ENCODE results near the gene SNX30.
A peak's percentile ranks its signal among the peaks of the same experiment; 100 is the strongest.

SNX30 gene

DNA sequence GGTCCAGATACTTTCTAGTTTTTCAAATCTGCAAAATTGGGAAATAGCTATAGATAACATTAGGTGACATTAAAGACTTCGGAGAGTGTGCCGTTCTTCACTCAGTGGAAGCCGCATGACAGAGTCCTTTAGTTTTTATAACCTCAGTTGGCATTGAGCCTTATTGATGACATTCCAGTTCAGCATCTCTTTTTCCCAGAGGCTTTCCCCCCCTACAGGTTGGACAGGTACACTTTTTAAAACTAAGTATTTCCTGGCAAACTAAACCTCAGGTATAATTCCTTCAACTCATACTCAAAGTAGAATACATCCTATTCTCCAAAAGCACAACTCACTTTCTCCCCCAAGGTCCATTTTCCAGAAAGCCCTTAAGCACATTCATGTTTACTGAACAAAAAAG, 81.4 kb downstream of the SNX30 start:
- no peak overlapping the region for H3K4me3 Mint-ChIP-seq
- peak overlapping the region in 1 of 2 donors; percentile 19 for H3K27ac Mint-ChIP-seq
- ATAC-seq (replicated peaks) (no peak), DNase-seq (no peak)
- H3K36me3 Mint-ChIP-seq (ENCODE audit: insufficient read depth) = peaks cover 7% of the 10 kb centered on the region
- no peaks in the 10 kb centered on the region for H3K27me3 Mint-ChIP-seq
- peaks cover 0 to 2% of the 10 kb centered on the region in 2 donors for H3K4me1 Mint-ChIP-seq (ENCODE audit: low read depth in 2 of 2)
- H3K9me3 Mint-ChIP-seq = no peaks in the 10 kb centered on the region

GRCh38 chr9:112833081-112833480, 82.5 kb downstream of the SNX30 start:
- peaks cover 11% of the 10 kb centered on the region for H3K36me3 Mint-ChIP-seq (ENCODE audit: insufficient read depth)

GRCh38 chr9:112836394-112836793, 85.8 kb downstream of the SNX30 start:
- H3K4me1 Mint-ChIP-seq (ENCODE audit: low read depth in 2 of 2) = no peaks in the 10 kb centered on the region
- no peaks in the 10 kb centered on the region for H3K27me3 Mint-ChIP-seq
- ATAC-seq (replicated peaks) (no peak), DNase-seq (no peak)
- H3K27ac Mint-ChIP-seq = no peak overlapping the region
- H3K4me3 Mint-ChIP-seq = no peak overlapping the region
- no peaks in the 10 kb centered on the region for H3K9me3 Mint-ChIP-seq
- H3K36me3 Mint-ChIP-seq (ENCODE audit: insufficient read depth) = peaks cover 30% of the 10 kb centered on the region

More at GRCh38 chr9:112833081-112833480, 82.5 kb downstream of the SNX30 start:
- no peak overlapping the region for H3K4me3 Mint-ChIP-seq
- no peaks in the 10 kb centered on the region for H3K27me3 Mint-ChIP-seq
- DNase-seq (no peak), ATAC-seq (replicated peaks) (no peak)
- H3K9me3 Mint-ChIP-seq = no peaks in the 10 kb centered on the region
- H3K27ac Mint-ChIP-seq = no peak overlapping the region
- H3K4me1 Mint-ChIP-seq (ENCODE audit: low read depth in 2 of 2) = peaks cover 0 to 2% of the 10 kb centered on the region in 2 donors

GRCh38 chr9:112838342-112838741, 87.8 kb downstream of the SNX30 start:
- no peak for ATAC-seq (replicated peaks)
- Mint-ChIP-seq H3K4me1 (ENCODE audit: low read depth in 2 of 2) (peaks cover 0 to 4% of the 10 kb centered on the region in 2 donors), H3K27me3 (no peaks in the 10 kb centered on the region), H3K36me3 (ENCODE audit: insufficient read depth) (peaks cover 26% of the 10 kb centered on the region), H3K4me3 (no peak overlapping the region), H3K27ac (no peak overlapping the region), H3K9me3 (no peaks in the 10 kb centered on the region)
- DNase-seq = no peak

DNA sequence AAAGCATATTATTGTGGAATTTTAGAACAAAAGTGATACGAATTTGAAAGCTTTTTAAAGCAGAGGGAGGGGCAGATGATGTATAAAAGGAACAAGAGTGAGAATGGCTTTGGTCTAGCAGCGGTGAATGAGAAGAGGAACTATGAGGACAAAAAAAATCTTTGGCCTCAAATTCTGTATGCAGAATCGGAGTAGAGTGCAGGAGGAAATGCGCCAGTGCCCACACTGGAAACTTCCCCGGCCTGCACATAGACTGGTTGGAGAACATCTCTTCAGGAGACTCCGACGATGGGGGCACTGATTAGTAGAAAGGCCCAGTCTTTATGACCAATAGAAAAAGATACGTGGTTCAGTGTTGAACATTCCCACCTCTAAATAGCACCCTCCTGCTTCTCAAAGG, 88.8 kb downstream of the SNX30 start:
- Mint-ChIP-seq H3K27me3 (no peaks in the 10 kb centered on the region), H3K27ac (peak overlapping the region in 1 of 2 donors; percentile 12), H3K4me3 (no peak overlapping the region), H3K4me1 (ENCODE audit: low read depth in 2 of 2) (peaks cover 4% of the 10 kb centered on the region in 2 donors), H3K9me3 (no peaks in the 10 kb centered on the region), H3K36me3 (ENCODE audit: insufficient read depth) (peaks cover 26% of the 10 kb centered on the region)
- no peak for DNase-seq
- no peak for ATAC-seq (replicated peaks)

- no peak for ATAC-seq (replicated peaks)
- Mint-ChIP-seq H3K36me3 (ENCODE audit: insufficient read depth) (peaks cover 26% of the 10 kb centered on the region), H3K27me3 (no peaks in the 10 kb centered on the region), H3K4me3 (no peak overlapping the region), H3K27ac (no peak overlapping the region), H3K4me1 (ENCODE audit: low read depth in 2 of 2) (peaks cover 4 to 17% of the 10 kb centered on the region in 2 donors), H3K9me3 (no peaks in the 10 kb centered on the region)
- DNase-seq = no peak
These were observed 90.7 kb downstream of the SNX30 start for GRCh38 chr9:112841261-112841660.

DNA sequence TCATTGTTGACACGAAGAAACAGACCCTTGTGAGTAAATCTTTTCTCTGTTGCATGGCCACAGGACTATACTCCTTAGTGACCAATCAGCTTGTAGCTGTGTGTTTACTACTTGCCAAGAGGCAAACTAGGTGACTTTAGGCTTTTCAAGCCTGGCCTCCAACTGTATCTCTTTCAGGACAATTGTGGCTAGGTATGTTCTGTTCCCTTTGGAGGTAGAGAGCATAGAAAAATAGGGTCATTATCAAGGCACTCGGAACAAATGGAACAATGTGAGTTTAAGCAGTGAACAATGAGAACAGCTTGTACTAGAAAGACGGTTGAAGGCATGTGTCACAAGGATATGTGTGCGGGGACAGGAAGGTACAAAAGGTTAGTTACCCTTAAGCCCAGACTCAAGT, 92.0 kb downstream of the SNX30 start:
- Mint-ChIP-seq H3K36me3 (ENCODE audit: insufficient read depth) (peaks cover 25% of the 10 kb centered on the region), H3K27me3 (no peaks in the 10 kb centered on the region), H3K4me1 (ENCODE audit: low read depth in 2 of 2) (peaks cover 7 to 17% of the 10 kb centered on the region in 2 donors), H3K9me3 (no peaks in the 10 kb centered on the region), H3K27ac (no peak overlapping the region), H3K4me3 (no peak overlapping the region)
- DNase-seq (no peak), ATAC-seq (replicated peaks) (no peak)

DNA sequence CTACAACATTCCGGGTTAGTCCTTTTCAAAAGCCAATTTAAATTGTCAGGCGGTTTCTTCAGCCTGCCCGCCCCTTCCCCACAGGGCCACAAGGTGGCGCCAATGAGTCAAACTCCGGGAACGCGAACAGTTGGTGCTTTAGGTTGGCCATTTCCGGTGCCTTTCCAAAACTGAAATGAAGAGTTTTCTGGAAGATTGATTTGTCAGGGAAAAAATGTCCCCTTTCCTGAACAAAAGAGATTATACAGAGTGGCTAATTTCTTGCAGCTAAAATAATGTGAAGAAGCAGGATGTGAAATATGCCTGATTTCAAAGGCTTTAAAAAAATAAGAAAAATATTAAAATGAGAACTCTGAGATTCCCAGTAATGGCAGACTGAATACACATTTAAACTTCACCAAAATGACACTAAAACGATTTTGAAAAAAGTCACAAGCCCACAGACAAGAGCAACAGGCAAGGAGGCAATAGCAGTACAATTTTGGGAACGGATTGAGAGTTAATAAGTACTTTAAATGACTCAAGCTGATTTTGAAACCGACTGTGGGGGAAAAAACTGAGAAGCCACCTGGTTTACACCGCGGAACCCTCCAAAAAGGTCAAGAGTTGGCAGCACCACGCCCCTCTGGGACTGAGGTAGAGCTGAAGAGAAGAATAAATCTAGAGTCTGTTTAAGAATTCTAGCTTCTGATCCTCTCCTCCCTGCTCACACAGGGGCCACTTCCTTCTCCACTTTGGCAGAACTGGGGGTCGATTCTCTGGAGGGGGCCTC, 94.4 kb downstream of the SNX30 start:
- no peaks in the 10 kb centered on the region for H3K9me3 Mint-ChIP-seq
- peak overlapping the region in 1 of 2 donors; percentile 33 for H3K27ac Mint-ChIP-seq
- H3K36me3 Mint-ChIP-seq (ENCODE audit: insufficient read depth) = peaks cover 9% of the 10 kb centered on the region
- DNase-seq (peak; percentile 62 to 72 (median 69)), ATAC-seq (replicated peaks) (peak; percentile 60)
- H3K4me3 Mint-ChIP-seq = peak overlapping the region in 1 of 2 donors; percentile 39
- H3K4me1 Mint-ChIP-seq (ENCODE audit: low read depth in 2 of 2) = peaks cover 7 to 24% of the 10 kb centered on the region in 2 donors
- H3K27me3 Mint-ChIP-seq = no peaks in the 10 kb centered on the region

GRCh38 chr9:112846528-112847488, 96.2 kb downstream of the SNX30 start:
- no peak for ATAC-seq (replicated peaks)
- Mint-ChIP-seq H3K27ac (no peak overlapping the region), H3K4me1 (ENCODE audit: low read depth in 2 of 2) (peaks cover 7 to 24% of the 10 kb centered on the region in 2 donors), H3K27me3 (no peaks in the 10 kb centered on the region), H3K9me3 (no peaks in the 10 kb centered on the region), H3K36me3 (ENCODE audit: insufficient read depth) (peaks cover 7% of the 10 kb centered on the region), H3K4me3 (no peak overlapping the region)
- DNase-seq = no peak

GRCh38 chr9:112848316-112849151, 98.0 kb downstream of the SNX30 start:
- no peak overlapping the region for H3K4me3 Mint-ChIP-seq
- ATAC-seq (replicated peaks) (no peak), DNase-seq (no peak)
- peaks cover 7 to 20% of the 10 kb centered on the region in 2 donors for H3K4me1 Mint-ChIP-seq (ENCODE audit: low read depth in 2 of 2)
- no peaks in the 10 kb centered on the region for H3K27me3 Mint-ChIP-seq
- peak overlapping the region in 1 of 2 donors; percentile 2 for H3K27ac Mint-ChIP-seq
- no peaks in the 10 kb centered on the region for H3K9me3 Mint-ChIP-seq
- peaks cover 12% of the 10 kb centered on the region for H3K36me3 Mint-ChIP-seq (ENCODE audit: insufficient read depth)

GRCh38 chr9:112849363-112849922, 98.9 kb downstream of the SNX30 start:
- no peaks in the 10 kb centered on the region for H3K27me3 Mint-ChIP-seq
- ATAC-seq (replicated peaks) (no peak), DNase-seq (no peak)
- H3K9me3 Mint-ChIP-seq = no peaks in the 10 kb centered on the region
- peak overlapping the region in 1 of 2 donors; percentile 18 for H3K27ac Mint-ChIP-seq
- no peak overlapping the region for H3K4me3 Mint-ChIP-seq
- H3K36me3 Mint-ChIP-seq (ENCODE audit: insufficient read depth) = peaks cover 15% of the 10 kb centered on the region
- peaks cover 4 to 20% of the 10 kb centered on the region in 2 donors for H3K4me1 Mint-ChIP-seq (ENCODE audit: low read depth in 2 of 2)

GRCh38 chr9:112850840-112851239, 100.3 kb downstream of the SNX30 start:
- ATAC-seq (replicated peaks) = no peak

More at GRCh38 chr9:112850840-112851239, 100.3 kb downstream of the SNX30 start:
- no peaks in the 10 kb centered on the region for H3K27me3 Mint-ChIP-seq
- no peak overlapping the region for H3K4me3 Mint-ChIP-seq
- H3K9me3 Mint-ChIP-seq = no peaks in the 10 kb centered on the region
- H3K4me1 Mint-ChIP-seq (ENCODE audit: low read depth in 2 of 2) = peaks cover 12 to 15% of the 10 kb centered on the region in 2 donors
- DNase-seq = no peak
- H3K36me3 Mint-ChIP-seq (ENCODE audit: insufficient read depth) = peaks cover 15% of the 10 kb centered on the region
- H3K27ac Mint-ChIP-seq = peak overlapping the region in 1 of 2 donors; percentile 57
